DND-41 (cell line): Measurements from ENCODE around the gene GRIK3.

Experiments
- CTCF ChIP-seq: IDR thresholded peaks from 2 replicates; pipeline ENCODE4 v1.5.1; 2012; ENCODE audit warnings: borderline replicate concordance, low read length, moderate library complexity, mild to moderate bottlenecking; ENCODE audit not compliant: poor library complexity, severe bottlenecking; ENCODE audit errors: extremely low read depth
- EZH2 ChIP-seq: IDR thresholded peaks from 3 replicates; pipeline ENCODE4 v1.6.1; 2012; ENCODE audit warnings: borderline replicate concordance, low read depth, mild to moderate bottlenecking, moderate library complexity, low read length, inconsistent platforms; ENCODE audit not compliant: severe bottlenecking

DNA sequence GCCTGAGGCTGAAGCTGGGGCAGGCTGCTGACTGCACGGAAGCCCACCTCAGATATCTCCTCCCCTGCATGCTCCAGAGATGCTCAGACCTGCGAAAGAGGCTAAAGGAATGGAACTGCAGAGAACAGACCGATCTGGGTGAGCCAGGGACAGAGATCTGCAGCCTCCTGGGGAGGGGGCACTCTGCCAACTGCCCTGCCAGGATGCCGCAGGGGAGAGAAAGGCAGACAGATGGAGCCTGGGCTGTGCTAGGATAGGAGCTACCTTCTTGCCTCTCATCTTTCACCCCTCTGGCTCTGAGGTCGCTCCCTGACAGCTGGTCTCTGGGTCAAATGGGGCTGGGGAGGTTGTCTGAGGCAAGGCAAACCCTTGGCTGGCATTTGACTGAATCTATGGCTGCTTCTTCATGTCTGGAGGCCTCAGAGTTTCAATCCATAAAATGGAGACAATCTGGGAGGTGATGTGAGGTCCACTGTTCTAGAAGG is 238.2 kb downstream of the GRIK3 start:
- TF ChIP-seq CTCF, result no peak
- TF ChIP-seq EZH2, result no peak
